NCI-H187 treated with DMSO at 0.1 percent for 48 hours (cell line): ENCODE data around the gene ANKRD9.

Source experiments
- DNase-seq: peaks from one replicate; lab custom pipeline; 2025; lab: John Stamatoyannopoulos, UW

The ANKRD9 gene

DNA sequence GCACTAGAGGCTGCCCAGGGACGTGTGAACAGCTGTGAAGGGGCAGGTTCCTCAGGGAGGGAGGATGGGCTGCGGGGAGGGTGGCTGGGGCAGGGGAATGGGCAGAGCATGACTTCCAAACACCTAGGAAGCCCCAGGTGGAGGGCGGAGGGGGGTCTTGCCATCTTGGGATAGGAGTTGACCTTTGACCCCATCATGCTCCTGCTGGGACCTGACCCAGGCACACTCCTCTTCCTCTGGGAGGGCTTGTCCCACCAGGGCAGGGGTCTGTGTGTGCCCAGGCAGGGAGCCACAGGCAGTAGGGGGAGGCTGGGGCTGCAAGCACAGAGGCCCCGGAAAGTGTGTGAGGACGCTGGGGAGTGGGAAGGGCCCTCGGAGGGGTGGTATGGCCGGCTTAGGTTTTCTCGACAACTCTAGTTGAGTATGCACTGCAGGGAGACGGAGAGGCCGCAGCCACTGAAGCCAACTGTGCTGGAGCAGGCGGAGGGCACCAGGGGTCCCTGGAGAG lies 3.3 kb upstream of the ANKRD9 start:
- DNase-seq = no peak

- no peak for DNase-seq
Measured at GRCh38 chr14:102511538-102511937, 2.0 kb upstream of the ANKRD9 start.

DNA sequence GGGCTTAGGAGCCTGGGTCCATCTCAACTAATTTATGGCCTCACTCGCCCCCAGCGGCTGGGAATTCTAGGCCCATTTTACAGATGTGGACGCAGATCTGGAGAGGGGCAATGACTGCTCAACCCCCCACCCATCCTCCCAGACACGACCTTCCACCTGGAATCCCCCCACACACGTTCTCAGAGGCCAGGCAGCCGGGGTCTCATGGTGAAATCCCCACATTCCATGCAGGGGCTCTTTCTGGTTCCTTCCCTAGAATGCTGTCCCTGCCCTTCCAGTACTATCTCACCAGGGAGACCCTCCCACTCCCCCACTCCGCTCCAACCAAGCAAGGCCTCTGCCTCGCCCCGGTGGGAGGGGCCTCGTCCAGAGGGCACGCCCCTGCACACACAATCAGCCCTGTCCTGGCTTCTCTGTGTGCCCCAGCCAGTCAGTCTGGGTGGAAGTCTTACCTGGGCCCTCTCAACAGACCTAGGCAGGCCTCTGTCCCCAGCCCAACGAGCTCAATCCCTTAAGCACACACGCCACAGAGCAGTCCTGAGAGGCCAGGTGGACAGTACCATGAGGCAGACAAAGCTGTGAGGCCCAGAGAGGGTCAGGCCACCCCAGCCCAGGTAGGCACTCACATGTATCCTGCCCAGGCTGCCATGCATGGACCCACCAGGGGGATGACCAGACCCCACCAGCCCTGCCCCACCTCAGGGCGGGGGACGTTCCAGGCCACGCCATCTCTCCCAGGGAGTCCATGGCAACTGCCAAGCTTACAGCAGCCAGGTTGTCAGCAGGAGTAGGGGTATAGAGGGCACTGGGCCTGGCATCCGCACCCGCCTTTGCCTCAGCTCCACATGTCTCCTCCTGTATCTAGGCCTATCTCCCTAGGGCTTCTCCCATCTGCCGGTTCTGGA lies 1.3 kb upstream of the ANKRD9 start:
- no peak for DNase-seq

- no peak for DNase-seq
Measured at GRCh38 chr14:102508774-102509745, 516 bp downstream of the ANKRD9 start.

- no peak for DNase-seq
Measured at GRCh38 chr14:102508410-102508773, 1.2 kb downstream of the ANKRD9 start.

DNA sequence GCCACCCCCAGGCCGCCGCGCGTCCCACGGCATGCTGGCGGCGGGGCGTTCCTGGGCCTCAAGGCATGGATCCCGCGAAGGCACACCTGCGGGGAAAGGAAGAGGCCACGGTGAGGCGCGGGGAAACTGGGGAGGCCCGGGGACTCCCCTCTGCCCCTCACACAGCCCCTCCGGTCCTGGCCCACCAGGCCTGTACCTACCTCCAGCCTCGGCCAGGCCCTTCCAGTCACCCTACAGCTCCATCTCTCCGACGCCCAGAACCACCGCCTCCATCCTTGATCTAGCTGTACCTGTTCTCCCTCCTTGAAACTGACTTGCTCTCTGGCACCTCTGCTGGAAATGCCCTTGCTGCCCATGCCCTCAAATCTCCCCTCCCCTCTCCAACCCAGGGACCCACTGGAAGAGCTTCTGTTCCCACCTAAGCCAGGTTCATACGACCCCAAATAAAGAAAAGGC lies 1.7 kb downstream of the ANKRD9 start:
- no peak for DNase-seq

DNA sequence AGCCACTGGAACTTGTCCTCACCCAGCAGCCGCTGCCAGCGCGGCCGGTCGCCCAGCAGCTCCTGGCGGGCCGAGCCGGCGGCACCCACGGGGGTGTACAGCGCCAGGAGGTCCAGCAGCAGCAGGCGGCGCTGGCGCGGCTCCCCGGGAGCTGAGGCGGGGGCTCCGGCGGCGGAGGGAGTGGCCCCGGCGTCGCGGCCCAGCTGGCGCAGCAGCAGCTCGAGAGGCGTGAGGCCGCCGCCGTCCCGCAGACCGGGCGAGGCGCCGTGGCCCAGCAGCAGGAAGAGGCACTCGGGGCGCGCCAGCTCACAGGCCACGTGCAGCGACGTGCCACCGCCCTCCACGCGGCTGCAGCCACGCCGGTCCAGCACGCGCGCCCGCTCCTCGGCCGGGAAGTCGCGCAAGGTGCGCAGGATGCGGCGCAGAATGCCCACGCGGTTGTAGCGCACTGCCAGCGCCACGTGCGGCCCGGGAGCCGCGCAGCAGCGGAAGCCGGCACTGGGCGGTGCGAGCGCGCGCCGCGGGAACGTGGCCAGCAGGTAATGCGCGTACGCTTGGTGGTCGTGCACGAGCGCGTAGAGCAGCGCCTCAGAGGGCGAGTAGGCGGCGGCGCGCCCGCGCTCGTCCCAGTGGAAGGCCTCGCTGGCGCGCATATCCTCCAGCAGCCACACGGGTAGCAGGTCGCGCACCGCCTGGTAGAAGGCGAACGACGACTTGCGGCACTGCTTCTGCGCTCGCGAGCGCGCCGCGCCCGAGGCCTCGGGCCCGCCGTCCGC lies 2.3 kb downstream of the ANKRD9 start:
- DNase-seq = no peak

DNA sequence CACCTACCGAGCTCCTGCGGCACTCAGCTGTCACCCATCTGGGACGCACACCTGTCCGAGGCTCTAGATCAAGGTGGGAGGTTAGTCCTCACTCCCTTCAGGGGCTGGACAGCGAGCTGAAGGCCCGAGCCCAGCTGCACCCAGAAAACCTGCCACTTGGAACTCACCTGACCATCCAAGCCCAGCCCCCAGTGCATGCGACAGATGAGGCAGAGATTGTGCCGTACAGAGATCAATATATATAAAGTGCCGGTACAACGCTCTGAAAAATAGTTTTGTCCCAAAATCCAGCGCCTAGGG lies 3.0 kb downstream of the ANKRD9 start:
- no peak for DNase-seq

DNA sequence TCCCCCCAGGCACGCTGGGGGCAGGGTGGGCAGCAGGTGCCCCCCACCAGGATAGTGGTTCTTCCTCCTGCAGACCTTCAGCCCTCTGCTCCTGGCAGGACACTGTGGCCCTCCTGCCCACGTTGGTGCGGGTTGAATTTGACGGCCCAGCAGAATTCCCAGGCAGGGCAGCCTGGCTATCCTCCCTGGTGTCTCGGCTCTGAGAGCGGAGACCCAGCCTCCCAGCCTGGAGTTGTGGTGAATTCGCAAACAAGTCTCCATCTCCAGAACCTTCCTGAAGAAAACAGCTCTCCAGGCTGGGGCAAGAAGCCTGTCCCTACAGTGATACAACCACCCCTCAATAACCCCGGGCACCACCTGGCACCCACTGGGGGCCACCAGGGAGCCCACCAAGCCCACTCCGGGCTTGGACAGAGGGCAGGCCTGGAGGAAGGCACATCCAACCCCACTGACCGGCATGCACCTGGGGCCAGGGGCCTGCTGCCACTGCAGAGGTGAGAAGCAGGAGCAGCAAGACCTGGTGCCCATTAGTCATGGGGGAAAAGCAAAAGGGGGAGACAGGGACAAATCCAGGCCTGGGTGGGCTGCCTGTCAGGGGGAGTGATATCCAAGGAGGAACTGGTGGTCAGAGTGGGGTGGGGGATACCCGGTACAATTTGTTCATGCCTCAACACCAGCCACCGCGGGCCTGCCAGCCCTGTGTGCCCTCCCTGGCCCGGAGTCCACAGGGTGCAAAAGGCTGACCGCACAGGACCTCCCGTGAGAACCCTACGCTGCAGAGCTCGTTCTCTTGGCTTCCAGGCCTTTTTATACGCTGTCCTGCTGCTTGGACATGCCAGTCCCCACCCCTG lies 3.6 kb downstream of the ANKRD9 start:
- no peak for DNase-seq

DNA sequence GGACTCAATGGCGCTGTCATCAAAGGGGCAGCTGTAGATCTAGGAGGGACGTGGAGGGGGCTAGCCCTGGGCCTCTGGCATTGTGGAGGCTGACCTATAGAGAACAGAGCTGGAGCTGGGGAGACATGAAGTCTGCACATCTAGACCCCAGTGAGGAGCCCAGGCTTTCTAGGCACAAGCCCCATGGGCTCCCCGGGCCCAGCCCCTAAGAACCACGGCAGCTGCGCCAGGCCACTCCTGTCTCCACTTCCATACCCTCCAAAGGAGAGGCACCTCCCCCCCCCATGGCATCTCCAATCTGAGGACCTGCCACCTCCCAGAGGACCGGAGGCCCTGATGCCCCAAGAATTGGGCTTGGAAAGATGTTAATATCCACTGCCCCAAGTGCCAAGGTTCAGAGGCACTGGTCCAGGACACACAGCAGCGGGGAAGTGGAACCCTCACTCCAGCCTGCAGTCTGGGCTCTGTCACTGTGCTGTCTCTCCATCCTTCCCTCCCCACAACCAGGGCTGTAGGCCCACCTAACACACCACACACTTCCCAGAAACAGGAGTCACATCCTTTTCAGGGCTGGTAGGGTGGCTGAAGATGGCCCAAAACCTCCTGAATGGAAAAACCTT lies 4.5 kb downstream of the ANKRD9 start:
- DNase-seq = no peak

GRCh38 chr14:102504328-102504999 lies 5.1 kb downstream of the ANKRD9 start:
- DNase-seq = no peak

DNA sequence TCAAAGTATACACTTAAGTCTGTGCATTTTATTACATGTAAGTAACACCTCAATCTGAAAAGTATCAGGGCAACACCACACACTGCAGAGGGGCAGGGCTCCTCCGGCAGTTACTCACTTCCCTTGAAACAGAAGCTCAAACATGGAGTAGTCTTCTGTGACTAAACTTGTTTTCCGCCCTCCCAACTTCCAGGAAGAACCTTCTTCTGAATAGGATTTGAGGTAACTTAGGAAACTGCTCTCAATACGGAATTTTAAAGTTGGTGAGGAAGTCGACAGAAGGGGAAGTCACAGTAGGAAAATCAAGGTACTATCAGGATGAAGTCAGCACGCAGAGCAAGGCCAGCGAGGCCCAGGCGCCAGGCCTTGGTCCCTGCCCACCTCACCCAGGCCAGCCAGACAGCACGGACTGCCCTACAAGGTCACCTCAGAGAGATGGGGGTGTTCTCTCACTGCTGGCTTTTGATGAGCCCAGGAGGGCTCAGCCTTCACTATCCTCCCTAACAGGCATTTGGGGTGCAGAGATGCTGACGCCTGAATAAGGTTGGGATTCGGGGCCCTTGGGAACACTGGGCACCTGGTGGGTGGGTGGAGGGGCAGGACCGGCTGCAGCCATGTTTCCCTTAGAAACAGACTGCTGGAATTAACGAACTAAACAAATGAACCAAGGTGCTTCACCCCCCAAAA lies 5.8 kb downstream of the ANKRD9 start:
- no peak for DNase-seq

GRCh38 chr14:102502571-102502970 lies 7.0 kb downstream of the ANKRD9 start:
- no peak for DNase-seq

- DNase-seq = no peak
Measured at GRCh38 chr14:102501751-102502315, 7.7 kb downstream of the ANKRD9 start.

DNA sequence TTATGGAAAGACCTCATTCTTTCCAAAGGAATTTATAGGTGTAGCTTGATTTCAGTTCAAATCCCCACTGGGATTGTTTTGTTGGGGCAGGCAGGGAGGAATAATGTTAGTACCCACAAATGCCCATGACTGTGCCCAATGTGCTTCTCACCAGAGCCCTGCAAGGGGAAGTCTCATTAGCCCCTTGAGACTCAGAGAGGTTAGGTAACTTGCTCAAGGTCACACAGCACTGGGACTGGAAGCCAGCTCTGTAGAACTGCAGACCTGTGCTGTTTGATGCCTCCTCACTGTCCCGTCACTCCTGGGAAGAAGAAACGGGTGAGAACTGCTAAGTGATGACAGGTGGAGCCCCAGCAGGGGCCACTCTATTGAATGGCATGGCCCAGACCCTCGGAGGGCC lies 8.9 kb downstream of the ANKRD9 start:
- no peak for DNase-seq

GRCh38 chr14:102500158-102500662 lies 9.4 kb downstream of the ANKRD9 start:
- no peak for DNase-seq

GRCh38 chr14:102499401-102500157 lies 10.0 kb downstream of the ANKRD9 start:
- DNase-seq = no peak

DNA sequence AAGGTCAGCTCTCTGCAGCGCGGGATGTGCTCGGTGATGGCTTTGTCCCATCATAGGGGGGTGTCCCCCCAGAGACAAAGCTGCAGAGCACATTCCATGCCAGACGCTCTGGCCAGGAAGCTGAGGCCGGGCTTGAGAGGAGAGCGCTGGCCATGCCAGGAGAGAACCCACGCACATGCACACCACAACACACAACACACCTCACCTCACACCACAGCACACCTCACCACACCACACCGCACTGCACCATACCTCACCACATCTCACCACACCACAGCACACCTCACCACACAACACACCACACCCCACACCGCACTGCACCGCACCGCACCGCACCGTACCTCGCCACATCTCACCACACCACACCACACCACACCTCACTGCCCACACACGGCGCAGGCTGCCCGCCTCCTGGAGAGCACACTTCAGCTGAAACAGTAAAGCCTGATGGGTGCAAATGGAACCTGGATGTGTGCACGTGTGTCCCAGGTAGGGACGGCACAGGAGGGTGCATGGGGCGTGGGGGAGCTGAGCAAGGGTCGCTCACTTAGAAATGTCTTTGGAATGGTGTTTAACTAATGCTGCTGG lies 10.8 kb downstream of the ANKRD9 start:
- no peak for DNase-seq
